AG09309 (cell line): Measurements from ENCODE around the gene KCNT1.

Source experiments
- DNase-seq: peaks from one replicate; pipeline ENCODE4 v3.0.0-alpha.2; 2010; ENCODE audit warnings: low read depth
- H3K4me3 ChIP-seq: 2 replicates; pipeline ENCODE4 v1.5.1; 2011; ENCODE audit warnings: mild to moderate bottlenecking, low read depth, low read length, moderate library complexity; ENCODE audit not compliant: control insufficient read depth
- TF ChIP-seq, protein P1 (sequence below): IDR thresholded peaks from 2 replicates; pipeline ENCODE4 v1.5.1; 2011; ENCODE audit warnings: mild to moderate bottlenecking, low read depth, low read length, inconsistent platforms; ENCODE audit not compliant: insufficient read depth, control insufficient read depth; ENCODE audit errors: missing control alignments

KCNT1 gene

DNA sequence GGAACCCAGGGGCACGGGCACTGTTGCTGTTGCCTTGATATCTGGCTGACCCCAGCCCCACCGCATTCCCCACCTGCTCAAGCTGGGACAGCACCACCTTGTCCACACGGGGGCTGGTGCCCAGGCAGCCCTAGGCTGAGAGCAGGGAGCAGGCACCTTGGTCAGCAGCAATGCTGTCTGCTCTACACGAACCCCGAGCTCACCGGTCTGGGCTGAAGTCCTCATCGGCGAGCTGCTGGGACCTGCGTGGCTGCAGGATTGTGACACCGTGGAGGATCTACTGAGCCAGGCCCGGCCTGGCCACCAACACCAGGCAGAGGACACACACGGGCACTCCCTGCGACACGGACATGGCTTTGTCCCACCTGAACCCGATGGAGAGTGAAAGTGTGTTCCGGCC lies 78.1 kb downstream of the KCNT1 start:
- DNase-seq: no peak
- TF ChIP-seq, protein P1, sequence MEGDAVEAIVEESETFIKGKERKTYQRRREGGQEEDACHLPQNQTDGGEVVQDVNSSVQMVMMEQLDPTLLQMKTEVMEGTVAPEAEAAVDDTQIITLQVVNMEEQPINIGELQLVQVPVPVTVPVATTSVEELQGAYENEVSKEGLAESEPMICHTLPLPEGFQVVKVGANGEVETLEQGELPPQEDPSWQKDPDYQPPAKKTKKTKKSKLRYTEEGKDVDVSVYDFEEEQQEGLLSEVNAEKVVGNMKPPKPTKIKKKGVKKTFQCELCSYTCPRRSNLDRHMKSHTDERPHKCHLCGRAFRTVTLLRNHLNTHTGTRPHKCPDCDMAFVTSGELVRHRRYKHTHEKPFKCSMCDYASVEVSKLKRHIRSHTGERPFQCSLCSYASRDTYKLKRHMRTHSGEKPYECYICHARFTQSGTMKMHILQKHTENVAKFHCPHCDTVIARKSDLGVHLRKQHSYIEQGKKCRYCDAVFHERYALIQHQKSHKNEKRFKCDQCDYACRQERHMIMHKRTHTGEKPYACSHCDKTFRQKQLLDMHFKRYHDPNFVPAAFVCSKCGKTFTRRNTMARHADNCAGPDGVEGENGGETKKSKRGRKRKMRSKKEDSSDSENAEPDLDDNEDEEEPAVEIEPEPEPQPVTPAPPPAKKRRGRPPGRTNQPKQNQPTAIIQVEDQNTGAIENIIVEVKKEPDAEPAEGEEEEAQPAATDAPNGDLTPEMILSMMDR: no peak
- no peak overlapping the region for H3K4me3 ChIP-seq

DNA sequence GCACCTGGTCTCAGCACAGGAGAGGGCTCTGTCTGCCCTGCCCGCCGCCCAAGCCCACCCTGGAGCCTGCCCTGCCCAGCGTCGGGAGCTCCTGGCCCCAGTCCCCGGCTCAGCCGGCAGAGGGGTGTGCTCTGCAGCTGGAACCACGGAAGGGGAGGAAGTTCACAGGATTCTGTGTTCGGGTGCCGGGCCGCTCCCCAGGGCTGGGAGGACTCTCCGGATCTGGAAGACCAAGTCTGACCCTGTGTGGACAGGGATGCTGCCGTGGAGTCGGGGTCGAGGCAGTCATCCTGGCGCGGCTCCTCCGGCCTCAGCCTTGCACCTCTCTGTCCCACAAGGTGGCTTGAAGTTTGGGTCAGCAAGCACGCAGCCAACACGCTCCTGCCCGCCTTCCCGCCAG lies 78.6 kb downstream of the KCNT1 start:
- no peak overlapping the region for H3K4me3 ChIP-seq
- DNase-seq: no peak
- TF ChIP-seq, protein P1: no peak

DNA sequence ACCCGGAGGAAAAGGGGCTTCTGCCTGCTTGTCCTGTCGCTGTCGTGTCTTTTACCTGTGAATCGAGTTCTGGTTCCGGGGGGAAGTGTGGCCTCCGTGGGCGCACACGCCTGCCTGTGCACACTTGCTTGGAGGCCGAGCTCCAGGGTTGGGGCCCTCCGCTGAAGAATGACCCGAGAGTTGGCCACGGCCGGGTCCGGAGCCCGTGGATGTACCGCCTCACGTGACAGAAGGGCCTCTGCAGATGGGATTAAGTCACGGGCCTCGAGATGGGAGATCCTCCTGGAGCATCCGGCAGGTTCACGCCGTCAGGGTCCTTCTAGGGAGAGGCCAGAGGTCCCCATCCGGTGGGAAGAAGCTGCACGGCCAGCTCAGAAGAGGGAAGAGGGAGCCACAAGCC lies 81.0 kb downstream of the KCNT1 start:
- no peak overlapping the region for H3K4me3 ChIP-seq
- DNase-seq: no peak
- TF ChIP-seq, protein P1: no peak

DNA sequence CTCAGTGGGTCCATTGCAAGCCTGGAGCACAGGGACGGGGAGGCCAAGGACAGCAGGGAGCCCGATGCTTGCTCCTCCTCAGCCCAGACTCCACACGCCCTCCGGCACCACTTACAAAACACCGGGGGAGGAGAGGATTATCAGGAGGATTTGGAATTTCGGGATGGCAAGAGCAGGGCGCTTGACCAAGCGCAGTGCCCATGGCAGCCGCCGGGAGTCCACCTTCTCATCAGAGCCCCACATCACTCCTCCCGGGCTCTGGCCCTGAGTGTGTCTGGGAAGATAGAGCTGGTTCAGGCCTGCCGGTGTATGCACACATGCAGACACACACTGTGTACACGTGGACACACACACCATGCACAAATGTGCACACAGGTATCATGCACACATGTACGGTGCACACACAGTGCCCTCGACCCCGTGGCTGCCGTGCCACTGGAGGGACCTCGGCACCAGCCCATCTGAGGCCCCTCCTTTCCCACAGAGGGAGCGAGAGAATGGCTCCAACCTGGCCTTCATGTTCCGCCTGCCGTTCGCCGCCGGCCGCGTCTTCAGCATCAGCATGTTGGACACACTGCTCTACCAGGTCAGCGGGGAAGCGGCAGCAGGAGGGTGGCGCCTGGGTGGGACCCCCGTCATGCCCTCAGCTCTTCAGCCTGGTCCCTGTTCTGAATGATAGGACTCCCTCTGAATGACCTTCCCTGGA lies 81.7 kb downstream of the KCNT1 start:
- TF ChIP-seq, protein P1: no peak
- no peak for DNase-seq
- no peak overlapping the region for H3K4me3 ChIP-seq

DNA sequence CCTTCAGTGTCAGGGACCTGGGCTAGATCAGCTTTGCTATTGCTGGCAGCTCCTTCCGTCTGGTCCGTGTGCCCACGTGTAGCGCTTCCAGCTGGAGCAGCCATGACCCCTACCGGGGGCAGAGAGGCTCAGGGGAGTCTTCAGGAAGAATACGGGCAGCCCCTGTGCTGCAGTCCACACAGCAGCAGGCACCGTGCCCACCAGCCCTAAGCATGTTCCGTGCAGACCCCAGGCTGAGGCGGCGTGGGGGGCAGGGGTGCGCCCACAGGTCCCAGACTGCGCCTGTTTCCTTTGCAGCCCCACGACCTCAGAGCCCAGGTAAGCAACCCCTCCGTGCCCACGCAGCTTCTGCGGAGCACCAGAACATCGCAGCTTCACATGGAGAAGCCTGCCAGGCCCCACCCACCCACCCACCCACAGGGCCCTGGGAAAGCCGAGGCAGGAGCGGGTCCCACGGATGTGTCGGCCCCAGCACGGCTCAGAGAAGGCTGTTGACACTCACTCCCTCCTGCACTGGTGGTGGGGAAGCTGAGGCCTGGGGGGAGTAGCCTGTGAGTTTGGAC lies 83.1 kb downstream of the KCNT1 start:
- no peak overlapping the region for H3K4me3 ChIP-seq
- DNase-seq: no peak
- TF ChIP-seq, protein P1: no peak

DNA sequence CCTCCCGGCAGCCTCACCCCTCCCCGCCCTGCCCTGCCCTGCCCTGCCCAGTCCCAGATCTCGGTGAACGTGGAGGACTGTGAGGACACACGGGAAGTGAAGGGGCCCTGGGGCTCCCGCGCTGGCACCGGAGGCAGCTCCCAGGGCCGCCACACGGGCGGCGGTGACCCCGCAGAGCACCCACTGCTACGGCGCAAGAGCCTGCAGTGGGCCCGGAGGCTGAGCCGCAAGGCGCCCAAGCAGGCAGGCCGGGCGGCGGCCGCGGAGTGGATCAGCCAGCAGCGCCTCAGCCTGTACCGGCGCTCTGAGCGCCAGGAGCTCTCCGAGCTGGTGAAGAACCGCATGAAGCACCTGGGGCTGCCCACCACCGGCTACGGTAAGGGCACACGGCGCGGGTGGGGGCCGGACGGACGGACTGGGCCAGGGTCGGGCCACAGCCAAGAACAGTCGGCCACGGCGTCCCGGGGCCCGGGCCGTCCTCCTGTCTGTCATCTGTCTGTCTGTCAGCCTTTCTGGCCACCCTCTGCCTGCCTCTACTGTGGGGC lies 84.2 kb downstream of the KCNT1 start:
- TF ChIP-seq, protein P1: no peak
- H3K4me3 ChIP-seq: no peak overlapping the region
- DNase-seq: no peak
